Adrenal gland (tissue), 12 donors: ENCODE measurements around the gene ROPN1B. TPM values are rescaled to one million over a fixed set of nuclear protein-coding genes. Genes with fewer than 3 reads are reported as not detected.
"Not testable (repeated sequence)": the region's sequence is repeated elsewhere in the genome, so short reads cannot be mapped to it uniquely, and the experiment has no call there.

Experiments
- DNase-seq, 7 donors: peaks; one replicate each; pipeline ENCODE4 v3.0.0-alpha.2; 2019 to 2020
- H3K27ac ChIP-seq, 5 donors: fragments of 200-600 bp; sonication (generic) in 4 of 5; 1 replicate in 3 of 5; 2 replicates in 2 of 5; pipeline versions ENCODE4 v1.5.1 to v1.8.0; 2016 to 2020; ENCODE audit warnings: mild to moderate bottlenecking in 1 of 5
- H3K27me3 ChIP-seq: fragments of 200-600 bp; 2 replicates; pipeline ENCODE4 v1.8.0; 2021
- H3K36me3 ChIP-seq, 2 donors: fragments of 200-600 bp; replicated peaks in 1 of 2; 1 replicate in 1 of 2; 2 replicates in 1 of 2; pipeline versions ENCODE4 v1.5.1 to v1.8.0; 2018 to 2022
- H3K4me1 ChIP-seq, 2 donors: fragments of 200-600 bp; replicated peaks in 1 of 2; 1 replicate in 1 of 2; 2 replicates in 1 of 2; pipeline versions ENCODE4 v1.5.1 to v1.8.0; 2018 to 2021
- H3K4me3 ChIP-seq, 4 donors: fragments of 200-600 bp; sonication (generic) in 3 of 4; one replicate each; pipeline ENCODE4 v1.5.1; 2016 to 2018
- H3K9me3 ChIP-seq, 3 donors: fragments of 200-600 bp; sonication (generic) in 1 of 3; replicated peaks in 1 of 3; 1 replicate in 2 of 3; 2 replicates in 1 of 3; pipeline versions ENCODE4 v1.5.1 to v1.8.0; 2016 to 2021
- CTCF ChIP-seq, 6 experiments: fragments of 450-650 bp in 4 of 6; fragments of 200-600 bp in 2 of 6; sonication (generic) in 1 of 6; IDR thresholded peaks; 1 replicate in 5 of 6; 2 replicates in 1 of 6; pipeline versions ENCODE4 v1.5.1 to v1.8.0; 2016 to 2021; ENCODE audit warnings: antibody characterized with exemption in 6 of 6, mild to moderate bottlenecking in 2 of 6, moderate library complexity in 1 of 6
- POLR2A ChIP-seq, 2 donors: fragments of 450-650 bp; IDR thresholded peaks; one replicate each; pipeline ENCODE4 v1.6.1; 2017; ENCODE audit warnings: antibody characterized with exemption in 2 of 2, mild to moderate bottlenecking in 2 of 2, moderate library complexity in 1 of 2
- WGBS, 4 donors: extraction: QIAGEN DNeasy Blood & Tissue Kit in 2 of 4; methylation state at CpG; one replicate each; pipeline versions ENCODE4 v1.1.5 to v1.1.7; 2013 to 2017; 5-methylcytosine and 5-hydroxymethylcytosine counted together
- intact Hi-C, 2 donors: fragments of 100-400 bp; cut with DNase I; formaldehyde crosslinking; loops; one replicate each; pipeline versions ENCODE4 v1.14.1 to v1.15.0; 2022 to 2023
- polyA plus RNA-seq, 3 donors: library from polyadenylated mRNA; stranded (reverse); fragments of 200-250 nt in 2 of 3; fragments of 350-450 nt in 1 of 3; fragmentation: Illumina TruSeq in 1 of 3; extraction: RNeasy Lipid Tissue Mini Kit (QIAGEN cat#74804) in 1 of 3; gene quantifications; one replicate each; pipeline ENCODE4 v1.2.3, GENCODE V29; 2013 to 2014
- total RNA-seq, 9 donors: library from RNA; depleted of rRNA in 4 of 9; stranded (reverse); fragments of >200 nt in 4 of 9; fragments of 120-200 nt in 1 of 9; fragmentation: NEBNext Ultra II Directional in 1 of 9; extraction: Animal tissue kit (Norgen Biotek cat#: 25700) in 1 of 9; gene quantifications; one replicate each; pipeline versions ENCODE4 v1.1.0 to v1.2.4, GENCODE V29; 2013 to 2023
- donor health status: healthy with polysubstance abuse.
- donor health status: Bipolar disorder and iron deficiency.
- donor health status: DM: yes; HTN: yes; CAD: no.
- donor health status: DM: no; HTN: no; CAD: no.
- donor health status: DM: no; HTN: no; CAD: no.
- donor health status: DM: yes; HTN: yes; CAD: no.

Gene ROPN1B
- total and polyA plus RNA-seq, 12 donors: 0.13 to 1.1 (median 0.65) TPM; not detected in 3

DNA sequence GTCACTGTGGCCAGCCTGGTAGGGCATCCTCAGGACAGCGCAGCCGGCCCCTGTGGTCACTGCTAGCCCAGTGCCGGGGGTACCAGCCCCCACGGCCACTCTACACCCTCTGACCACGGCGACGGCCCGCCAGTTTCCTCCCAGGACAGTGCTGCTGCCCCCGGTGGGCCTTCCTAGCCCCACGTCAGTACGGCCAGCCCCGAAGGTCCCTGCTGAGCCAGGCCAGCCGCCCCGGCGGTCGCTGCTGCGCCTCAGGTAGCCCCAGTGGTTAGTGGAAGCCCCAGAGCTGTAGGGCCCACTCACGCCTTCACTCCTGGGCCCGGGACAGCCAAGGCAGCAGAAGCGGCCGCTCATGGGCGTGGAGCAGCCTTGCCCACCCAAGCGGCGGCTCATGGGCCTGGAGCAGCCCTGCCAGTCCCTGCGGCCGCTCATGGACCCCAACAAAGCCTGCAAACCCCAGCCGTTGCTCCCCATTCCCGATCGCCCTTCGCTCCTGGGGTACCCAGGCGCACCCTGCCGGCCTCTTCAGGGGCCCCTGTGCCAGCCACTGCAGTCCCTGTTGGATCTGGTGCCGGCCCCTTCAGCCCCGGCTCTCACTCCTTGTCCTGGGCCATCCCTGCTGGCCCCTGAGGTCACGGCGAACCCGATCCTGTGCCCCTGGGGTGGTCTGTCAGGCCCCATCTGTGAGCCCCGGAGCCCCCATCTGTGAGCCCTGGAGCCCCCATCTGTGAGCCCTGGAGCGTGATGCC is 9.5 kb upstream of the ROPN1B start:
- WGBS, 4 donors: 93 to 98% (median 95%) methylated on average over 25 to 39 of the region's 39 CpGs
- no peak overlapping the region for H3K4me3 ChIP-seq
- no peak for DNase-seq
- H3K27me3 ChIP-seq: no peaks in the 10 kb centered on the region
- H3K9me3 ChIP-seq: no peaks in the 10 kb centered on the region
- H3K36me3 ChIP-seq: no peaks in the 10 kb centered on the region
- intact Hi-C loops: no loop called here
- no peaks in the 10 kb centered on the region for H3K4me1 ChIP-seq
- H3K27ac ChIP-seq: no peak overlapping the region
- TF ChIP-seq POLR2A (IDR thresholded peaks at IDR 0.05): no peak
- TF ChIP-seq CTCF (IDR thresholded peaks at IDR 0.05): no peak

GRCh38 chr3:125960066-125960424 is 8.9 kb upstream of the ROPN1B start:
- no peaks in the 10 kb centered on the region for H3K9me3 ChIP-seq
- no peak for TF ChIP-seq POLR2A (IDR thresholded peaks at IDR 0.05)
- TF ChIP-seq CTCF (IDR thresholded peaks at IDR 0.05): no peak
- no peaks in the 10 kb centered on the region for H3K27me3 ChIP-seq
- H3K4me1 ChIP-seq: no peaks in the 10 kb centered on the region
- H3K36me3 ChIP-seq: no peaks in the 10 kb centered on the region
- no peak for DNase-seq
- intact Hi-C loops: no loop called here
- 87 to 95% (median 92%) methylated on average over 9 to 14 of the region's 14 CpGs for WGBS, 4 donors
- H3K4me3 ChIP-seq: no peak overlapping the region
- no peak overlapping the region for H3K27ac ChIP-seq

- WGBS, 4 donors: 83 to 89% (median 85%) methylated on average over 10 to 11 of the region's 11 CpGs
- intact Hi-C loops: no loop called here
- TF ChIP-seq POLR2A (IDR thresholded peaks at IDR 0.05) (no peak), CTCF (IDR thresholded peaks at IDR 0.05) (no peak)
- no peaks in the 10 kb centered on the region for H3K9me3 ChIP-seq
- no peak for DNase-seq
- H3K36me3 ChIP-seq: no peaks in the 10 kb centered on the region
- H3K27ac ChIP-seq: no peak overlapping the region
- no peaks in the 10 kb centered on the region for H3K27me3 ChIP-seq
- no peak overlapping the region for H3K4me3 ChIP-seq
- H3K4me1 ChIP-seq: no peaks in the 10 kb centered on the region
These were observed 8.3 kb upstream of the ROPN1B start for GRCh38 chr3:125960456-125961288.

- no peaks in the 10 kb centered on the region for H3K4me1 ChIP-seq
- H3K9me3 ChIP-seq: no peaks in the 10 kb centered on the region
- TF ChIP-seq POLR2A (IDR thresholded peaks at IDR 0.05) (no peak), CTCF (IDR thresholded peaks at IDR 0.05) (no peak)
- no peak overlapping the region for H3K4me3 ChIP-seq
- intact Hi-C loops: no loop called here
- H3K36me3 ChIP-seq: no peaks in the 10 kb centered on the region
- 62 to 100% (median 80%) methylated on average over 1 to 6 of the region's 6 CpGs for WGBS, 4 donors
- no peaks in the 10 kb centered on the region for H3K27me3 ChIP-seq
- no peak overlapping the region for H3K27ac ChIP-seq
- no peak for DNase-seq
These were observed 7.7 kb upstream of the ROPN1B start for GRCh38 chr3:125961289-125961589.

DNA sequence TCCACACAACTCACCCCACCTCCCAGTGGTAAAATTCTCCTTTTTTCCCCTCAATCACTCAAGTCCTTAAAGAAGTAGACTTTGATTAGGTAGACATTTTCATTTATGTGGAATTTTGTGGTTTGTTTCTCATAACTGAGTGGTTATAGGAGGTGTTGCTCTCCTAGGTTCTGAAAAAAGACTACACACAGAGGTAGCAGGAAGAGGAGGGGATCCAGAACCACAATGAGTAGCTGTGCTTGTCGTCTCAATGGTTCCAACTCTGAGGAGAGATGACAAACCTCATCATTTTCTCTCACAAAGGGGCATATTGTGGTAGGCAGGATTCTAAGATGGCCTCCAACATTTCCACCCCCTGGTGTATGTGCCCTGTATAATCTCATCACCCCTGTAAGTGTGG is 5.1 kb upstream of the ROPN1B start:
- DNase-seq, H3K36me3 ChIP-seq, H3K27me3 ChIP-seq, H3K9me3 ChIP-seq, intact Hi-C loops, H3K4me1 ChIP-seq, H3K4me3 ChIP-seq, H3K27ac ChIP-seq: not testable (repeated sequence)
- 59 to 83% (median 70%) methylated on average over 1 of the region's 1 CpG for WGBS, 4 donors
